ENCODE measurements around the gene ZFP92. TPM values are rescaled to one million over a fixed set of nuclear protein-coding genes. Genes with fewer than 3 reads are reported as not detected.

ZFP92 gene
- total and polyA plus RNA-seq, 2 donors, result 0.19 to 0.27 TPM

DNA sequence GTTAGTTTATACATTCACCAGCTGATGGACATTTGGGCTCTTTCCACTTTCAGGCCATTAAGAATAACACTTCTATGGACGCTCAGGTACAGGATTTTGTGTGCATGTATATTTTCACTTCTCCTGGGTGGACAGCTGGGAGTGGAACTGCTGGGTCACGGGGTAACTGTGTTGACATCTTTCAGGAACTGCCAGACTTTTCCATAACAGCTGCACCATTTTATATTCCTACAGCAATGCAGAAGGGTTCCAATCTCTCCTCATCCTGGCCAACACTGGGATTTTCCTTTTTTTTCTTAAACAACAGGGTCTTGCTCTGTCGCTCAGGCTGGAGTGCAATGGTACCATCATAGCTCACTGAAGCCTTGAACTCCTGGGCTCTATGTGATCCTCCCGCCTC, 47.2 kb downstream of the ZFP92 start:
- no peak overlapping the region for H3K27ac ChIP-seq (ENCODE audit: low read depth in 1 of 2, low read length in 1 of 2)
- no peak for DNase-seq (ENCODE audit: low read depth in 6 of 9, low spot score in 9 of 9)
- peaks cover 6 to 37% of the 10 kb centered on the region in 2 donors for H3K36me3 ChIP-seq (ENCODE audit: control insufficient read depth in 2 of 2, insufficient read depth in 2 of 2, low read length in 1 of 2)
- no peak overlapping the region for H3K4me3 ChIP-seq (ENCODE audit: low read length in 2 of 2)
- no peaks in the 10 kb centered on the region for H3K4me1 ChIP-seq (ENCODE audit: control insufficient read depth in 2 of 2, insufficient read depth in 2 of 2, low read length in 2 of 2)
- no peaks in the 10 kb centered on the region for H3K9me3 ChIP-seq (ENCODE audit: control insufficient read depth in 2 of 2, insufficient read depth in 1 of 2, low read length in 1 of 2)
- 95% methylated on average over 4 of the region's 4 CpGs for WGBS
- no peaks in the 10 kb centered on the region for H3K27me3 ChIP-seq (ENCODE audit: control insufficient read depth in 2 of 2, insufficient read depth in 1 of 2, low read length in 1 of 2)

DNA sequence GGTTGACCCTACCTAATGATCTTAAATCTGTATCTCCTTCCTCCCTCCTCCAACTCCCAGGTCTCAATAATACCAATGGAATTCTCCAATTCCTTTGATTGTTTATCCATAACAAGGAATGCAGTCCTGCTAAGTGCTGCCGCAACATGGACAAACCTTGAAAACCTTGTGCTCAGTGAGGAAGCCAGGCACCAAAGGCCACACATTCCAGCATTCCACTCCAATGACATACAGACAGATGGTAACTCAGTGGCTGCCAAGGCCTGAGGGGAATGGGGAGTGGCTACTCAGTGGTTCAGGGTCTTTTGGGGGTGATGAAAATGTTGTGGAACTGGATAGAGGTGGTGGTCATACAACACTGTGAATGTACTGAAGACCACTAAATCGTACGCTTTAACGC, 48.7 kb downstream of the ZFP92 start:
- Histone ChIP-seq H3K27ac (ENCODE audit: low read depth in 1 of 2, low read length in 1 of 2) (no peak overlapping the region), H3K9me3 (ENCODE audit: control insufficient read depth in 2 of 2, insufficient read depth in 1 of 2, low read length in 1 of 2) (no peaks in the 10 kb centered on the region), H3K36me3 (ENCODE audit: control insufficient read depth in 2 of 2, insufficient read depth in 2 of 2, low read length in 1 of 2) (peaks cover 11 to 35% of the 10 kb centered on the region in 2 donors), H3K27me3 (ENCODE audit: control insufficient read depth in 2 of 2, insufficient read depth in 1 of 2, low read length in 1 of 2) (no peaks in the 10 kb centered on the region), H3K4me1 (ENCODE audit: control insufficient read depth in 2 of 2, insufficient read depth in 2 of 2, low read length in 2 of 2) (no peaks in the 10 kb centered on the region), H3K4me3 (ENCODE audit: low read length in 2 of 2) (no peak overlapping the region)
- DNase-seq (ENCODE audit: low read depth in 6 of 9, low spot score in 9 of 9), result no peak
- WGBS, result 99% methylated on average over 4 of the region's 4 CpGs

DNA sequence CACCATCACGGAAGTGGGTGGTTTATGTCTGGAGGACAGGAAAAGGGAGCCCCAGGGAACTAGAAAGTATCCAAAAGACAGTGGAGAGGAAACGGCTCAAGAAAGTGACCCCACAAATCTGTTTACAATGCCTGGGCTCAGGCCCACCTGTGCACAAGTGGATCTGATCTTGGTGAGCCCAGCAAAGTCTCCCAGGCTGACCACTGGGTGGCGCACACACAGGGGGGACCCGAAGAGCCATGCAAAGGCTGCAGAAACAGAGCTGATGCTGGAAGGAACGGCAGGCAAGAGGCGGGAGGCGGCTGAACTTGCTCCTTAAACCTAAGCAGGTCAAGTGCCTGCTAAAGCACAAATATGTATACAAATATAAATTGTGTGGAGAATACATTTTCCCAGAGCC, 49.6 kb downstream of the ZFP92 start:
- Histone ChIP-seq H3K9me3 (ENCODE audit: control insufficient read depth in 2 of 2, insufficient read depth in 1 of 2, low read length in 1 of 2) (no peaks in the 10 kb centered on the region), H3K4me3 (ENCODE audit: low read length in 2 of 2) (no peak overlapping the region), H3K36me3 (ENCODE audit: control insufficient read depth in 2 of 2, insufficient read depth in 2 of 2, low read length in 1 of 2) (peaks cover 11 to 29% of the 10 kb centered on the region in 2 donors), H3K27me3 (ENCODE audit: control insufficient read depth in 2 of 2, insufficient read depth in 1 of 2, low read length in 1 of 2) (no peaks in the 10 kb centered on the region), H3K27ac (ENCODE audit: low read depth in 1 of 2, low read length in 1 of 2) (no peak overlapping the region), H3K4me1 (ENCODE audit: control insufficient read depth in 2 of 2, insufficient read depth in 2 of 2, low read length in 2 of 2) (no peaks in the 10 kb centered on the region)
- peak in 2 of 9 donors; percentile 50 to 52 for DNase-seq (ENCODE audit: low read depth in 6 of 9, low spot score in 9 of 9)
- 68% methylated on average over 7 of the region's 7 CpGs for WGBS

Other genes starting within 250 kb of the ZFP92 start
- not detected for gene MAGEA1, start 232.2 kb upstream of the ZFP92 start, total RNA-seq
- gene MAGEA1, start 232.2 kb upstream of the ZFP92 start, polyA plus RNA-seq, result not detected
- under 0.01 TPM for gene PNMA6F, start 89.7 kb upstream of the ZFP92 start, total RNA-seq
- 0.02 TPM for gene PNMA6F, start 89.7 kb upstream of the ZFP92 start, polyA plus RNA-seq
- 3.7 TPM for gene ZNF275, start 77.3 kb upstream of the ZFP92 start, total RNA-seq
- gene ZNF275, start 77.3 kb upstream of the ZFP92 start, polyA plus RNA-seq, result 4.5 TPM
- not detected for gene PNMA6E, start 10.1 kb upstream of the ZFP92 start, total RNA-seq
- 0.05 TPM for gene PNMA6E, start 10.1 kb upstream of the ZFP92 start, polyA plus RNA-seq
- 0.38 TPM for gene TREX2, start 34.6 kb downstream of the ZFP92 start, total RNA-seq
- 1.2 TPM for gene TREX2, start 34.6 kb downstream of the ZFP92 start, polyA plus RNA-seq
- gene HAUS7, start 59.1 kb downstream of the ZFP92 start, total RNA-seq, result 19.1 TPM
- 47.6 TPM for gene HAUS7, start 59.1 kb downstream of the ZFP92 start, polyA plus RNA-seq
- gene BGN, start 83.5 kb downstream of the ZFP92 start, total RNA-seq, result 3.4 TPM
- gene BGN, start 83.5 kb downstream of the ZFP92 start, polyA plus RNA-seq, result 21.6 TPM
- gene ATP2B3, start 106.2 kb downstream of the ZFP92 start, total RNA-seq, result 0.09 TPM
- gene ATP2B3, start 106.2 kb downstream of the ZFP92 start, polyA plus RNA-seq, result 0.02 TPM
- 21.1 TPM for gene CCNQ, start 187.7 kb downstream of the ZFP92 start, total RNA-seq
- 28.4 TPM for gene CCNQ, start 187.7 kb downstream of the ZFP92 start, polyA plus RNA-seq
- 1.7 TPM for gene DUSP9, start 235.7 kb downstream of the ZFP92 start, total RNA-seq
- gene DUSP9, start 235.7 kb downstream of the ZFP92 start, polyA plus RNA-seq, result 0.07 TPM